ENCODE data around the gene INTS1.

- TF ChIP-seq CTCF (IDR thresholded peaks at IDR 0.05): no peak
- TF ChIP-seq POLR2A (IDR thresholded peaks at IDR 0.05): no peak
These were observed 799 bp downstream of the INTS1 start for GRCh38 chr7:1503390-1503789.
